ENCODE data around the gene ZNRF2. TPM values are rescaled to one million over a fixed set of nuclear protein-coding genes. Genes with fewer than 3 reads are reported as not detected.
"Not testable (repeated sequence)": the region's sequence is repeated elsewhere in the genome, so short reads cannot be mapped to it uniquely, and the experiment has no call there.

ZNRF2 gene
- total RNA-seq, 1 donor from 2014 or later = 21.4 TPM

DNA sequence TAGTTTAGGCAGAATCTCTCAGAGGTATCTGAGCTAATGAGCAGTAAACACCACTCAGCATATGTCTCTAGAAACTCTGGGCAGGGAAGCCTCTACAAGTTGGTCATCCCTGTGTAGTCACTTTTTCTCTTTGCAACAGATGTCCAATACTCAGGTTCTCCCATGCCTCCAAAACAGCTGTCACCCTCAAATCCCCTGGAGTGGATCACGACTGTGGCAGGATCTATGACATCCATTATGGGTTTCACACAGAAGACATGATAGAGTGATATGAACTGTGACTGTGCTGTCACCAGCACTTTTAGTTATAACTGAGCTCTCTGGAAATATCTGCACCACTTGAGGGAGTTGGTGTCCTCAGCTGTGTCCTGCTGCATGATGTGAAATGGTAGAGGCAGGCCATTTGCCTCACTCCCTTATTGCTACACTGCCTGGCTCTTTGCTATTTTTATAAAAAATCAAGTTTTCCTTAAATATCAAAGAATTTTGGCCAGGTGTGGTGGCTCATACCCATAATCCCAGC, 24.1 kb upstream of the ZNRF2 start:
- CTCF ChIA-PET = no interaction called here
- no peak for TF ChIP-seq CTCF (IDR thresholded peaks at IDR 0.05)
- no peak for DNase-seq
- Mint-ChIP-seq H3K27me3 (no peaks in the 10 kb centered on the region), H3K27ac (no peak overlapping the region), H3K36me3 (ENCODE audit: low read depth) (no peaks in the 10 kb centered on the region), H3K4me3 (no peak overlapping the region), H3K4me1 (no peaks in the 10 kb centered on the region), H3K9me3 (no peaks in the 10 kb centered on the region)
- intact Hi-C loops (cut with micrococcal nuclease) = no loop called here
- ATAC-seq (ENCODE audit: low read depth) = no peak
- POLR2A ChIA-PET = no interaction called here

DNA sequence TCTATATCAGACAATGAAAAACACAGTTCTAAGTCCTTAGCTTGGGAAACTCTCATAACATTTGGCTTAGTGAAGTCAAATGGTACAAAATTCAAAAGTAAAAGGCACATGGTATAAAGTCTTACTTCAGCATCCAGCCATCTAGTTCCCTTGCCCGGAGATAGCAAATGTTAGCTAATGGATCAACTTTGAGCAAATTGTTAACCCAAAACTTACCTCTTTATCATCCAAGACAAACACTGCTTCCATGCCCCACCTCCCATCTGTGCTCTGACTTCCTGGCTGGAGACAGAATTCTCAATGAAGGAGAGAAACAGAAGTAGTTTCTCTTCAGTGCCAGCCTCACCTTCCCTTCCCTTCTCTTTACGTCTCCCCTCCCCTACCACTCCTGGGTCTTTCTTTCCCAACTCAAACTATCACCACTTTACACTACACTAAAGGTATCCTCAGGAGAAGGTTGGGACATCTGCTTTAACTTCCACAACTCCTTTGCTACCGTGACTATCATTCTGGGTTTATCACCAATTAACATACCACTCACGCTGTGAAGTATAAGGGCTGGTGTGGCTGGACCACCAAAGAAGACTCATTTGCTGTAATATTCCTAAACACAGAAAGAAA, 21.2 kb upstream of the ZNRF2 start:
- DNase-seq (no peak), ATAC-seq (ENCODE audit: low read depth) (no peak)
- intact Hi-C loops (cut with micrococcal nuclease) = no loop called here
- POLR2A ChIA-PET = no interaction called here
- Mint-ChIP-seq H3K36me3 (ENCODE audit: low read depth) (no peaks in the 10 kb centered on the region), H3K9me3 (no peaks in the 10 kb centered on the region), H3K27ac (no peak overlapping the region), H3K4me3 (no peak overlapping the region), H3K4me1 (no peaks in the 10 kb centered on the region), H3K27me3 (no peaks in the 10 kb centered on the region)
- TF ChIP-seq CTCF (IDR thresholded peaks at IDR 0.05) = no peak
- CTCF ChIA-PET = interaction anchor here (0.5 kb wide), 1 partner anchor 201 kb away, joined by 3 read pairs; no protein-coding TSS in a partner anchor

GRCh38 chr7:30264052-30264451, 20.3 kb upstream of the ZNRF2 start:
- no peak for DNase-seq
- Mint-ChIP-seq H3K4me3 (no peak overlapping the region), H3K4me1 (no peaks in the 10 kb centered on the region), H3K36me3 (ENCODE audit: low read depth) (no peaks in the 10 kb centered on the region), H3K27ac (no peak overlapping the region), H3K9me3 (no peaks in the 10 kb centered on the region), H3K27me3 (no peaks in the 10 kb centered on the region)
- TF ChIP-seq CTCF (IDR thresholded peaks at IDR 0.05) = no peak
- ChIA-PET CTCF (no interaction called here), POLR2A (no interaction called here)
- ATAC-seq (ENCODE audit: low read depth) = no peak
- intact Hi-C loops (cut with micrococcal nuclease) = no loop called here

GRCh38 chr7:30265189-30265588, 19.2 kb upstream of the ZNRF2 start:
- ATAC-seq (ENCODE audit: low read depth); H3K27me3 Mint-ChIP-seq; H3K27ac Mint-ChIP-seq; DNase-seq; H3K4me1 Mint-ChIP-seq; H3K9me3 Mint-ChIP-seq; intact Hi-C loops (cut with micrococcal nuclease); H3K4me3 Mint-ChIP-seq; H3K36me3 Mint-ChIP-seq (ENCODE audit: low read depth): not testable (repeated sequence)
- CTCF ChIA-PET = interaction anchor here (0.8 kb wide), 1 partner anchor 13 kb away, joined by 3 read pairs; no protein-coding TSS in a partner anchor
- POLR2A ChIA-PET = interaction anchor here (0.6 to 0.7 kb wide), 3 partner anchors 26 to 142 kb away, joined by 3 to 10 read pairs (median 6); no protein-coding TSS in a partner anchor

DNA sequence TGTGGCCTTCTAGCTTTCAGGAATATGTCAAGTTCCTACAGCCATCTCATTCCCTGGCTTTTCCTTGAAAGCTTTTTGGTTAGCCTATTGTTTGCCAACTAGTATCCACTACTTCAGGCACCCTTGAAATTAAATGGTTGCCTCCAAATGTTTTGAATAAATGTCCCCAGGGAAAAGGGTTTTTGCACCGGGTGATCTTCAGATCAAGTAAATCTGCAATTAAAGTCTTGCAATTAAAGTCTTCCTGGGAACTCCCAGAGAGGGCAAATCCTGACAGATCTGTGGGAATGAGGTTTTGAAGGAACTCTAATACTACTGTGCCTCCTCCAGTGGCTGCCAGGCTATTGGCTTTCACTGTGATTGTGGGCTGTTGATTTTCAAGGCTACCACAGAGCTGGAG, 17.7 kb upstream of the ZNRF2 start:
- intact Hi-C loops (cut with micrococcal nuclease) = no loop called here
- ATAC-seq (ENCODE audit: low read depth) (no peak), DNase-seq (no peak)
- POLR2A ChIA-PET = no interaction called here
- Mint-ChIP-seq H3K36me3 (ENCODE audit: low read depth) (no peaks in the 10 kb centered on the region), H3K4me3 (no peak overlapping the region), H3K27ac (no peak overlapping the region), H3K27me3 (no peaks in the 10 kb centered on the region), H3K4me1 (peaks cover 6% of the 10 kb centered on the region), H3K9me3 (no peaks in the 10 kb centered on the region)
- no peak for TF ChIP-seq CTCF (IDR thresholded peaks at IDR 0.05)
- CTCF ChIA-PET = interaction anchor here (1.1 kb wide), 1 partner anchor 102 kb away, joined by 4 read pairs; no protein-coding TSS in a partner anchor
